GM19324 (cell line): ENCODE data around the gene WHAMM.

Source experiments
- ATAC-seq: cut with Tn5 transposase; IDR thresholded peaks from one replicate; pipeline ENCODE4 v1.9.1; 2021; ENCODE audit warnings: mild to moderate bottlenecking, moderate library complexity; ENCODE audit not compliant: unreplicated experiment, low FRiP score

WHAMM gene

GRCh38 chr15:82832601-82833361, 23.4 kb downstream of the WHAMM start:
- peak; percentile 57 for ATAC-seq

DNA sequence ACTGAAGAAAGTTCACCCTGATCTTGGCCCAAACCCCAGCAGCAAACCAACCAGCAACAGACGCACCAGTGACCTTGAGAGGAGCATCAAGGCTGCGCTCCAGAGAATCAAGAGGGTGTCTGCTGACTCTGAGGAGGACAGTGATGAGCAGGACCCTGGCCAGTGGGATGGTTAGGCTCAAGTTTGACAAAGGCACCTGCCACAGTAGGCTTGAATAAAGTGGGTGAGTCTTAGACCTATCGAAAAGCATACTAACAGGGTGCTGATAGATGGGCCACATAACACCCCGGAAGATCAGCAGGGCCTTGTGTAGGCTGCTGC, 23.9 kb downstream of the WHAMM start:
- ATAC-seq = no peak

DNA sequence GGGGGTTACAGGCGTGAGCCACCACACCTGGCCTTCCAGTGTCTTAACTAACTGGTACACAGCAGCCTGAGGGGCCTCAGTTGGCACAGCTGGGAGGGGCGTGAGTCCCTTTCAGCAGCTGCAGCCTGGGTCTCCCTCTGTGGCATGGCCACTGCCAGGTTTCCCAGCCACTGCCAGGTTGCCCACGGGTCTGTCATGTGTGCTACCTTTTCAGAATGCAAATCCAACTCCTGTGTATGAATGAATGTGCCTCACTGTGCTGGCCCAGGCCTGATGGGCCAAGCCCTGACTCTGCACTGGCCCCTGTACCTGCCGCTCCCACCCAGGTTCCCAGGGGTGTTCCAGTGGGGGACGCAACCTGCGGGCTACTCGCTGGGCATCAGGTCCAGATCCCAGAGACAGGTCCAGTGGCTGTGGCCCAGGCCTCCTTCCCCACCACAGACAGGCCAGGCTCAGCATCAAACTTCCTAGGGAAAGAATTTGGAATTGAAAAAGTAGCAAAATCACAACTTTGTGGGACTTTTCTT, 26.0 kb downstream of the WHAMM start:
- no peak for ATAC-seq

- no peak for ATAC-seq
Measured at GRCh38 chr15:82838096-82838735, 28.8 kb downstream of the WHAMM start.

DNA sequence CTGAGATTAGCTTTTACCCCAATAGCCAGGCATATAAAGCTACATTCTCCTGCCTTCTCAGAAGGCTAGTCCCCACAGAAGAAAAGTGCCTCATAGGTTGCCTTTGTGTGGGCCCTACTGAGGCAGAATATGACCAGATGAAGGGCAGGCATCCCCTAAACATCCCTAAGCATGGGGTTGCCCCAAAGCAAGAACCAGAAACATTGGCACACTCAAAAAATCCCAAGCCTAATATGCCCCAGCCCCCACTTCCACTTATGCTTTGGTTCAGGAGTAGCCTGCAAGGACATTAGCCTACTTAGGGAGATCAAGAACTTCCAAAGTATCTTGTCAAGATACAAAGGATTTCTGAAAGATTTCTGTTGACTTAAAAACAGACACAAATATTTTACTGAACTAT, 29.7 kb downstream of the WHAMM start:
- no peak for ATAC-seq

DNA sequence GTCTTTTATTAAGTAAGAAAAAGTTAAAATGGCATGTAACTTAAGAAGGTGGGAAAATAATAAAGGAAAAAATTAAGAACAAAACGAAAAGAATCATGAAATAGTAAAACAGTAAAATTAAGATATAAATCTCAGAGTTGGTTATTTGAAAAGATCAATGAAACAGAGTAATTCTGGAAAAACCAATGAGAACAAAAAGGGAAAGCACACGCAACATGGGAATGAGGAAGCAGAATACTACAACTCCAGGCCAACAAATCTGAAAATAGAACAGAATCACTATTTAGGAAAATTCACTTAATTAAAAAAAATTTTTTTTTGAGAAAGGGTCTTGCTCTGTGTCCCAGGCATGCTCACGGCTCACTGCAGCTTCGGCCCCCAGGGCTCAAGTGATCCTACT, 30.7 kb downstream of the WHAMM start:
- ATAC-seq = no peak

DNA sequence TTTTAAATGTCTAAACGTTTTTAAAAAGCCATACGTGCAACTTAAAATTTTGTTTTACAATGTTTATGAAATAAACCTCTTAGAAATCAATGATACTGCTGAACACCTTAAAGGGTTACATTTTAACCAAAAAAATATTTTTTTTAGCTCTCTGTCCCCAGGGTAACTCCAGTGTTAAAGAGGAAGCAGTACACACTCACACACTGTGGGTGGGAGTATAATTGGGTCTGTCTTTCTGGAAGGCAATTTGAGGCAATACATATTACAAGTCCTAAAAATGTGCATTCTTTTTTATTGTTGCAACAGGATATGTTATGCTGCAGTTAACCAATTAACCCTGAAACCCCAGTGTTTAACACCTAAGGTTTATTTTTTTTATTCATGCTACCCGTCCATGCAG, 34.1 kb downstream of the WHAMM start:
- ATAC-seq = no peak

GRCh38 chr15:82845686-82846085, 36.3 kb downstream of the WHAMM start:
- ATAC-seq = no peak

- ATAC-seq = no peak
Measured at GRCh38 chr15:82846621-82847020, 37.2 kb downstream of the WHAMM start.

DNA sequence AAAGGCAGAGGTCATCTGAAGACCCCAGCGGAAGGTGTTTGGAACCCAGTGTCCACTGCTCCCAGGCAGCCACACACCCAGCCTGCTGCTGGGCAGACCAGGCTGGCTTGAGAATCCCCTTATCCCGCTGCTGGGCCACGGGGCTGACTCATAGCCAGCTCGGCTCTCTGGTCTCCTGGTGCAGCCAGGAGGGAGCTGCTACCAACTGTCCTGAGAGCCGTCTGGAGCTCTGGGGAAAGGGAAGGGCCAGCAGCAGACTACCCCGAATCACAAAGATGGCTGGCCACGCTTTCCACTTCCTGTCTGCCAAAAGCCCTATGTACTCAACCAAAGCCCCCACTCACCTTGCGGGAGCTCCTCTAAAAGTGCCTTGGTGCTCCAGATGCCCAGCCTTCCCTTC, 38.3 kb downstream of the WHAMM start:
- no peak for ATAC-seq

DNA sequence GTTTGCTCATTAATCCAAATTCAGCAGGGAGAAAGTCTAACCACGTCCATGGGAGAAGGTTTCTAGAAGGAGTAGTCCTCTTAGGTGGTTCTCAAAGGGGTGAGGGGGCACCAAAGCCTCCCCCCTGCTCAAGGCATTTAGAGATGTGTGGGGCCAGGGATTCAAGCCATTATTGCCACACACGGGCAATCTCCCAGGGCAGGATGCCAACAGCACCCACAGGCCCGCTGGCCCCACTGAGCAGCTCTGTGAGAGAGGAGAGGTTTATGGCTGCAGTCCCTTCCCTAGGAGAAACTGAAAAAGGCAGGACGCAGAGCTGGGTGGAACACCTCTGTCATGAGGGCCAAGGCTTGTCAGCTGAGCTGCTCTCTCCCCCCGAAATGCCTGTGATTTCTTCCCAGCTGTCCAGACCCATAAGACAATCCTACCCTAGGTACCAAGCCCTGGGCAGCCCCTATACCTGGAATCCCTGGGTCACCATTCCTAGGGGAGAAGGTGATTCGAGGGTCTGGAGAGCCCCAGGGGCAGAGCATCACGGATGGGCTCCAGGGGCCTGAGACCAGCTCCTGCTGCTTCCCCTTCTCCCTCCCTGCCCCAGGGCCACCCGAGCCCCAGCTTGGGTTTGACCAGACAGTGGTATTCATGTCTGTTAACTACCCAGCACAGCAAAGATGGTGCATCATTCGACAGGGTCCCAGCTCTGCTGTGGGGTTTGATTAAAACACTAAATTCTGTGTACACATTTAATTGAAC, 39.0 kb downstream of the WHAMM start:
- no peak for ATAC-seq

DNA sequence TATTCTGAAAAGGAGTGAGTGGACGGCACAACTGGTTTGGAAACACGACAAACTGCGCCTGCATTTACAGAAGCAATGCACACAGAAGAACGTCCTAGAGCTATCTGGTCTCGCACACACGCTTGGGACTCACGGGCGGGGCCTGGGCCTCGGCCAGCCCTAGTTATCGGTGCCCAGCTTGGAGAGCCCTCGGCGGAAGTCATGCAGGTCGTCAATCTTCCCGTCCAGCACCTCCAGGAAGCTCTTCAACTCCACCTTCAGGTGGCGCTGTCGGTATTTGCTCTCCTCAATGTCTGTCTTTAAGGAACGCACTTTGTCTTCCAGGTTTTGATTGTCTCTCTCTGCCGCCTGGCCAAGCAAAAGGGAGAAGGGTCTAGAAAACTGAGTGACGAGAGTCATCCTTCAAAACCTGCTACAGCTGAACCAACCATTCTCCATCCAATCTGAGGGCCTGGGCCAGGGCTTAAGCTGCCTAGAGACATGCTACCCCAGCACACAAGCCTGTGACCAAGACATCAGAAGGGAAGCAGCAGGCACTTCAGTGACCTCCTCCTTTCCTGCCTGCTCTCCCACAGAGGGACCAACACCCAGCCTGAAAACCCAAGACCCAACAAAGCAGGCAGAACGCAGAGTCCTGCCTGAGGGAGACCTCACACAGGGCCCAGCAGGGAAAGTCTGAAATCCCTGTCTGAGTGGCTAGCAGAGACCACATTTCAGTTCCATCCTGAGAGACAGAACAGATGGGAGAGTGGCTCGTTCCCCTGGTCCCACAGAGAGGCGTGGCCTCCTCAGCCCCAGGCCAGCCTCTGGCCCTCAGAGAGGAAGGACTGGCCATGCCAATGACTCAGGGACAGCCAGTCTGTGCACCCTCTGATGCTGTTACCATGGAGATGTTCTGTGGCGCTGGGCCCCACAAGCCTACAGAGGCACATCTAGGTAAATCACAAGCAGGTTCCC, 40.4 kb downstream of the WHAMM start:
- ATAC-seq = no peak

GRCh38 chr15:82850731-82851130, 41.3 kb downstream of the WHAMM start:
- no peak for ATAC-seq

- ATAC-seq = no peak
Measured at GRCh38 chr15:82851306-82851850, 42.0 kb downstream of the WHAMM start.

DNA sequence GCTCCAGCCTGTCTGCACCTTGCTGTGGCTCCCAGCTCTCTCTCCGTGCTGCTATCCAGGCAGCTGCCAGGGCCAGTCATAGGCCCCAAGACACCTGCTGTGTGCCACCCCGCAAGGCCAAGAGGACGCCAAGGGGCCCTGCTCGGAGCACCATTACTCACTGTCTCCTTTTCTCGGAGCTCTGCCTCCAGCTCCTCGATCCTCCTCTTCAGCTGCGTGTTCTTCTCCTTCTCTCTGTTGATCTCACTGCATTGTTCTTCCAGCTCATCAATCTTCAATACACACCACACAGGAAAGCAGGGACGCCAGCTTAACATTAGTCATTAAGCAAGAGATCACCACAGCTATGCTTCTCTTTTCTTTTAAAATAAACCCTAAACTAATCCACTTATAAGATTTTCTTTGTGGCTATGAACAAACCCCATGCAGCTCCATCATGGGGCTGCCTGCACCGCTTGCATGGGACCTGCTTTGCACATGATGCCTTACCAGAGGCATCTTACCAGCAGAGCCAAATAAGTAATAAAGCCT, 42.6 kb downstream of the WHAMM start:
- no peak for ATAC-seq

- ATAC-seq = no peak
Measured at GRCh38 chr15:82852941-82853561, 43.6 kb downstream of the WHAMM start.

DNA sequence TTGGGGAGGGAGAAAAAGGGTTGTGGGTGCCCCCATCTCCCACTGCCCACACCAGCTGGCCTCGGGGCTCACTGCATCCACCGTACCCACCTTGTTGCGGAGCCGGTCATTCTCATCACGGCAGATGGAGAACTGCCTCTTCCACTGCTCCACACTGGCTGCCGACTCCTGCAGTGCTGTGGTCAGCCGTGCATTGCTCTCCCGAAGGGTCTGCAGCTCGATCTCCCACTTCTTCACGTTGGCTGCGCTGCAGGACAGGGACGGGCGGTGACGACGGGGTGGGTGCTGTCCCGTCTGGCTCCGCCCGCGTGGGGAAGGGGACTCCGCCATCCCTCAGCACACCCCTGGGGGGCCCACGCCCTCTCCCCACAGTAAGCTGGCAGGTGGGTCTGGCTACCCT, 45.1 kb downstream of the WHAMM start:
- ATAC-seq = no peak

- no peak for ATAC-seq
Measured at GRCh38 chr15:82855286-82856100, 46.1 kb downstream of the WHAMM start.
